Endodermal cell (in vitro differentiated cells): ENCODE results near the gene GMPR. TPM values are rescaled to one million over a fixed set of nuclear protein-coding genes. Genes with fewer than 3 reads are reported as not detected.

Source experiments
- DNase-seq: peaks from one replicate; pipeline ENCODE4 v3.0.0-alpha.2; 2017
- H3K27ac ChIP-seq: 2 replicates; pipeline ENCODE4 v1.5.1; 2013; ENCODE audit warnings: mild to moderate bottlenecking, low read depth, low read length, moderate library complexity
- H3K27me3 ChIP-seq: 2 replicates; pipeline ENCODE4 v1.6.1; 2013; ENCODE audit warnings: mild to moderate bottlenecking, low read length, moderate library complexity; ENCODE audit not compliant: insufficient read depth, control insufficient read depth, poor library complexity, severe bottlenecking
- H3K36me3 ChIP-seq: 2 replicates; pipeline ENCODE4 v1.7.0; 2013; ENCODE audit warnings: mild to moderate bottlenecking, low read length, moderate library complexity; ENCODE audit not compliant: control insufficient read depth, insufficient read depth
- H3K4me1 ChIP-seq: one replicate; pipeline ENCODE4 v1.7.0; 2013; ENCODE audit warnings: low read length; ENCODE audit not compliant: control insufficient read depth, insufficient read depth
- H3K4me3 ChIP-seq: 2 replicates; pipeline ENCODE4 v1.5.1; 2013; ENCODE audit warnings: mild to moderate bottlenecking, low read length, moderate library complexity
- H3K9ac ChIP-seq: 2 replicates; pipeline ENCODE4 v1.6.1; 2013; ENCODE audit warnings: mild to moderate bottlenecking, low read length, moderate library complexity; ENCODE audit not compliant: poor library complexity, severe bottlenecking; ENCODE audit errors: extremely low read depth
- H3K9me3 ChIP-seq: 2 replicates; pipeline ENCODE4 v1.6.1; 2013; ENCODE audit warnings: mild to moderate bottlenecking, low read length, moderate library complexity; ENCODE audit not compliant: control insufficient read depth
- H3K27ac Mint-ChIP-seq: 2 replicates; pipeline ENCODE4 v1.8.0; 2020; ENCODE audit warnings: mixed read lengths
- H3K27me3 Mint-ChIP-seq: 2 replicates; pipeline ENCODE4 v1.8.0; 2021; ENCODE audit warnings: mild to moderate bottlenecking, mixed read lengths; ENCODE audit not compliant: insufficient read depth
- H3K36me3 Mint-ChIP-seq: 2 replicates; pipeline ENCODE4 v1.8.0; 2020; ENCODE audit warnings: low read depth, mixed read lengths
- H3K4me1 Mint-ChIP-seq: 2 replicates; pipeline ENCODE4 v1.8.0; 2020; ENCODE audit warnings: mixed read lengths
- H3K4me3 Mint-ChIP-seq: 2 replicates; pipeline ENCODE4 v1.8.0; 2020; ENCODE audit warnings: mild to moderate bottlenecking, moderate library complexity, mixed read lengths
- H3K9me3 Mint-ChIP-seq: 2 replicates; pipeline ENCODE4 v1.8.0; 2020; ENCODE audit warnings: mild to moderate bottlenecking, mixed read lengths
- CTCF ChIP-seq: fragments of 200-600 bp; sonication (generic); conservative IDR thresholded peaks from 2 replicates; pipeline ENCODE4 v1.5.0; 2021; ENCODE audit warnings: antibody characterized with exemption, mild to moderate bottlenecking
- WGBS, 2 experiments: methylation state at CpG; one replicate each; pipeline versions ENCODE4 v1.1.5 to v1.1.7; 2013; ENCODE audit warnings: missing lambda C conversion rate in 2 of 2, mixed read lengths in 1 of 2; ENCODE audit not compliant: insufficient coverage in 1 of 2, insufficient read length in 1 of 2; 5-methylcytosine and 5-hydroxymethylcytosine counted together
- total RNA-seq, 2 donors: library from RNA; stranded (reverse); fragmentation: NEBNext Ultra II Directional in 1 of 2; extraction: Animal tissue kit (Norgen Biotek cat#: 25700) in 1 of 2; gene quantifications; 2 replicates in 1 of 2; 3 replicates in 1 of 2; pipeline ENCODE4 v1.2.1, GENCODE V29; 2021

The GMPR gene
- total RNA-seq, 2 donors from 2014 or later, result 4.9 to 20.7 TPM

- peaks cover 53% of the 10 kb centered on the region for H3K27me3 Mint-ChIP-seq
- Histone ChIP-seq H3K27me3 (peaks cover 29% of the 10 kb centered on the region), H3K36me3 (no peaks in the 10 kb centered on the region), H3K4me1 (peaks cover 5% of the 10 kb centered on the region), H3K27ac (no peak overlapping the region), H3K9me3 (no peaks in the 10 kb centered on the region), H3K9ac (no peak overlapping the region), H3K4me3 (no peak overlapping the region)
- WGBS, 2 experiments, result 80 to 84% methylated on average over 1 to 4 of the region's 4 CpGs
- H3K27ac Mint-ChIP-seq, result no peak overlapping the region
- H3K4me3 Mint-ChIP-seq, result no peak overlapping the region
- no peaks in the 10 kb centered on the region for H3K9me3 Mint-ChIP-seq
- H3K36me3 Mint-ChIP-seq, result no peaks in the 10 kb centered on the region
- DNase-seq, result no peak
- H3K4me1 Mint-ChIP-seq, result peaks cover 18% of the 10 kb centered on the region
- no peak for TF ChIP-seq CTCF
Observed at GRCh38 chr6:16236009-16236501, 2.3 kb upstream of the GMPR start.

GRCh38 chr6:16236631-16237199, 1.7 kb upstream of the GMPR start:
- no peak overlapping the region for H3K4me3 Mint-ChIP-seq
- no peaks in the 10 kb centered on the region for H3K9me3 Mint-ChIP-seq
- no peak overlapping the region for H3K27ac Mint-ChIP-seq
- 90 to 91% methylated on average over 3 of the region's 3 CpGs for WGBS, 2 experiments
- DNase-seq, result no peak
- H3K27me3 Mint-ChIP-seq, result peaks cover 54% of the 10 kb centered on the region
- TF ChIP-seq CTCF, result no peak
- Histone ChIP-seq H3K4me3 (no peak overlapping the region), H3K9ac (no peak overlapping the region), H3K4me1 (peaks cover 7% of the 10 kb centered on the region), H3K36me3 (no peaks in the 10 kb centered on the region), H3K9me3 (no peaks in the 10 kb centered on the region), H3K27me3 (peaks cover 29% of the 10 kb centered on the region), H3K27ac (no peak overlapping the region)
- no peaks in the 10 kb centered on the region for H3K36me3 Mint-ChIP-seq
- H3K4me1 Mint-ChIP-seq, result peaks cover 22% of the 10 kb centered on the region

GRCh38 chr6:16237242-16237641, 1.1 kb upstream of the GMPR start:
- no peaks in the 10 kb centered on the region for H3K9me3 Mint-ChIP-seq
- no peak for DNase-seq
- no peak overlapping the region for H3K27ac Mint-ChIP-seq
- no peak overlapping the region for H3K4me3 Mint-ChIP-seq
- H3K36me3 Mint-ChIP-seq, result no peaks in the 10 kb centered on the region
- Histone ChIP-seq H3K4me3 (no peak overlapping the region), H3K9ac (no peak overlapping the region), H3K4me1 (peaks cover 7% of the 10 kb centered on the region), H3K36me3 (no peaks in the 10 kb centered on the region), H3K9me3 (no peaks in the 10 kb centered on the region), H3K27me3 (peaks cover 29% of the 10 kb centered on the region), H3K27ac (no peak overlapping the region)
- no peak for TF ChIP-seq CTCF
- WGBS, 2 experiments, result 93 to 95% methylated on average over 4 to 7 of the region's 7 CpGs
- peaks cover 22% of the 10 kb centered on the region for H3K4me1 Mint-ChIP-seq
- peaks cover 54% of the 10 kb centered on the region for H3K27me3 Mint-ChIP-seq
